Trophoblast cell (in vitro differentiated cells and primary cell): Measurements from ENCODE around the gene SMYD3.

Experiments used
- DNase-seq, 2 donors: peaks; one replicate each; pipeline ENCODE4 v3.0.0-alpha.2; 2016
- H2AFZ ChIP-seq: 2 replicates; pipeline ENCODE4 v1.6.1; 2013; ENCODE audit warnings: low read length, moderate library complexity, mild to moderate bottlenecking; ENCODE audit not compliant: insufficient read depth, poor library complexity
- H2AK5ac ChIP-seq: 2 replicates; pipeline ENCODE4 v1.6.1; 2013; ENCODE audit warnings: mild to moderate bottlenecking, low read length
- H2BK120ac ChIP-seq: 2 replicates; pipeline ENCODE4 v1.6.1; 2013; ENCODE audit warnings: low read length, mild to moderate bottlenecking, moderate library complexity; ENCODE audit not compliant: insufficient read depth, poor library complexity
- H2BK12ac ChIP-seq: 2 replicates; pipeline ENCODE4 v1.6.1; 2013; ENCODE audit warnings: mild to moderate bottlenecking, low read length, moderate library complexity
- H2BK5ac ChIP-seq: 2 replicates; pipeline ENCODE4 v1.6.1; 2013; ENCODE audit warnings: low read length, low read depth, moderate library complexity, mild to moderate bottlenecking; ENCODE audit not compliant: poor library complexity
- H3K14ac ChIP-seq: 2 replicates; pipeline ENCODE4 v1.6.1; 2013; ENCODE audit warnings: mild to moderate bottlenecking, low read length
- H3K18ac ChIP-seq: 2 replicates; pipeline ENCODE4 v1.6.1; 2013; ENCODE audit warnings: mild to moderate bottlenecking, low read length
- H3K23ac ChIP-seq: 2 replicates; pipeline ENCODE4 v1.6.1; 2013; ENCODE audit warnings: low read length
- H3K27ac ChIP-seq: 2 replicates; pipeline ENCODE4 v1.5.1; 2013; ENCODE audit warnings: low read depth, mild to moderate bottlenecking, inconsistent platforms, low read length, moderate library complexity
- H3K27me3 ChIP-seq: 2 replicates; pipeline ENCODE4 v1.6.1; 2013; ENCODE audit warnings: inconsistent platforms, mild to moderate bottlenecking, low read length, moderate library complexity; ENCODE audit not compliant: insufficient read depth
- H3K36me3 ChIP-seq, 2 experiments: 1 replicate in 1 of 2; 2 replicates in 1 of 2; pipeline ENCODE4 v1.6.1; 2013; ENCODE audit warnings: low read length in 2 of 2, mild to moderate bottlenecking in 2 of 2, moderate library complexity in 1 of 2; ENCODE audit not compliant: insufficient read depth in 2 of 2, control insufficient read depth in 1 of 2
- H3K4ac ChIP-seq: 2 replicates; pipeline ENCODE4 v1.6.1; 2013; ENCODE audit warnings: low read depth, mild to moderate bottlenecking, low read length, moderate library complexity
- H3K4me1 ChIP-seq, 2 experiments: 1 replicate in 1 of 2; 2 replicates in 1 of 2; pipeline ENCODE4 v1.6.1; 2013; ENCODE audit warnings: low read length in 2 of 2, mild to moderate bottlenecking in 2 of 2, moderate library complexity in 1 of 2; ENCODE audit not compliant: insufficient read depth in 2 of 2, control insufficient read depth in 1 of 2
- H3K4me2 ChIP-seq: 2 replicates; pipeline ENCODE4 v1.6.1; 2013; ENCODE audit warnings: inconsistent platforms, mild to moderate bottlenecking, low read length, moderate library complexity
- H3K4me3 ChIP-seq: 2 replicates; pipeline ENCODE4 v1.5.1; 2013; ENCODE audit warnings: mild to moderate bottlenecking, low read depth, low read length, inconsistent platforms
- H3K79me1 ChIP-seq: one replicate; pipeline ENCODE4 v1.6.1; 2013; ENCODE audit warnings: low read length
- H3K79me2 ChIP-seq: 2 replicates; pipeline ENCODE4 v1.6.1; 2013; ENCODE audit warnings: low read length, mild to moderate bottlenecking; ENCODE audit not compliant: control insufficient read depth, insufficient read depth, poor library complexity
- H3K9ac ChIP-seq: 2 replicates; pipeline ENCODE4 v1.6.1; 2013; ENCODE audit warnings: mild to moderate bottlenecking, low read length
- H3K9me3 ChIP-seq: 2 replicates; pipeline ENCODE4 v1.6.1; 2013; ENCODE audit warnings: low read depth, mild to moderate bottlenecking, control low read depth, inconsistent platforms, low read length; ENCODE audit not compliant: insufficient read depth
- H4K12ac ChIP-seq: 2 replicates; pipeline ENCODE4 v1.6.1; 2013; ENCODE audit warnings: low read depth, mild to moderate bottlenecking, low read length, moderate library complexity
- H4K8ac ChIP-seq: 2 replicates; pipeline ENCODE4 v1.6.1; 2013; ENCODE audit warnings: low read depth, mild to moderate bottlenecking, low read length, moderate library complexity
- H4K91ac ChIP-seq: one replicate; pipeline ENCODE4 v1.6.1; 2013; ENCODE audit warnings: low read depth, mild to moderate bottlenecking, low read length, moderate library complexity
- WGBS: extraction: QIAGEN DNeasy Blood & Tissue Kit; methylation state at CpG from one replicate; pipeline ENCODE4 v1.1.7; 2013; ENCODE audit warnings: missing lambda C conversion rate; ENCODE audit not compliant: insufficient read length, insufficient coverage; ENCODE audit errors: extremely low coverage; 5-methylcytosine and 5-hydroxymethylcytosine counted together

Gene SMYD3

DNA sequence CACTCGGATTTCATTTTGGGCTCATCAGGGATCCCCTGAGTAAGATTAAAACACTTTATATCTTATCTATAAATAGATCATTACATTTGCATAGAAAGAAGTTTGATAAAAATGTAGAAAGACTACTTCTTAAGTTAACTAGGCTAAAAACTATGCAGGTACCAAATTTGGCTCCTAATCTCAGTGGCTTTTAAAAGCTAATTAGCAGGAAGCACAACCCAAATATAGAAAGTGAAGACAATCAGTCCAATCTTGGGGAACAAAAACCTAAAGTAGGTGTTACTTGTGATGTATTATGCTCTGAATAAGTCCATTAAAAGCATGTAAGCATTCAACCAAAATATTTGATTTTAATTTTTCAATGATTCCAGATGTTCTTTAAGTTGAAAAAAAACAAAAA is 35.4 kb downstream of the SMYD3 start:
- H3K4me3 ChIP-seq = no peak overlapping the region
- no peak overlapping the region for H3K23ac ChIP-seq
- no peak overlapping the region for H3K4me2 ChIP-seq
- H3K9ac ChIP-seq = no peak overlapping the region
- no peak overlapping the region for H2BK12ac ChIP-seq
- no peaks in the 10 kb centered on the region for H3K36me3 ChIP-seq
- H2BK120ac ChIP-seq = no peak overlapping the region
- H3K27ac ChIP-seq = no peak overlapping the region
- no peak overlapping the region for H3K14ac ChIP-seq
- no peaks in the 10 kb centered on the region for H3K9me3 ChIP-seq
- no peak overlapping the region for H2BK5ac ChIP-seq
- H4K12ac ChIP-seq = no peak overlapping the region
- WGBS = no CpG with 5 or more reads among the region's 1 CpG
- no peak overlapping the region for H3K4ac ChIP-seq
- no peak overlapping the region for H2AK5ac ChIP-seq
- no peak overlapping the region for H4K91ac ChIP-seq
- H3K79me1 ChIP-seq = no peaks in the 10 kb centered on the region
- no peak for DNase-seq
- no peak overlapping the region for H4K8ac ChIP-seq
- no peak overlapping the region for H2AFZ ChIP-seq
- H3K18ac ChIP-seq = no peak overlapping the region
- no peaks in the 10 kb centered on the region for H3K27me3 ChIP-seq
- no peaks in the 10 kb centered on the region for H3K4me1 ChIP-seq
- H3K79me2 ChIP-seq = no peaks in the 10 kb centered on the region

DNA sequence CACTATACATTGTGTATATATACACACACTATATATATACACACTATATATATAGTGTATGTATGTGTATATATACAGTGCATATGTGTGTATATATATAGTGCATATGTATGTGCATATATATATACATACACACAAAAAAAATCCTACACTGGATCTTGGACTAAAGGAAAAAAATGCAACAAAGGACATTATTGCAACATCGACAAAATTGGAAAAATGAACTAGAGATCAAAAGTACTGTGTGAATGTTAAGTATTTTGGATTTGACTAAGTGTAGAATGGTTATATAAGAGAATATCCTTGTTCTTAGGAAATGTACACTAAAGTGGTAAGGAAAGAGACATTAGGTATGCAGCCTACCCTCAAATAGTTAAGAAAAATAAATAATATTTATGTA is 36.5 kb downstream of the SMYD3 start:
- Histone ChIP-seq H3K79me1 (no peaks in the 10 kb centered on the region), H4K8ac (no peak overlapping the region), H3K36me3 (no peaks in the 10 kb centered on the region), H2BK120ac (no peak overlapping the region), H3K23ac (no peak overlapping the region), H2AK5ac (no peak overlapping the region), H3K4me1 (no peaks in the 10 kb centered on the region), H4K91ac (no peak overlapping the region), H3K9ac (no peak overlapping the region), H2AFZ (no peak overlapping the region), H3K9me3 (no peaks in the 10 kb centered on the region), H3K4me2 (no peak overlapping the region), H2BK5ac (no peak overlapping the region), H3K4ac (no peak overlapping the region), H3K18ac (no peak overlapping the region), H3K79me2 (no peaks in the 10 kb centered on the region), H3K14ac (no peak overlapping the region), H3K27ac (no peak overlapping the region), H4K12ac (no peak overlapping the region), H3K27me3 (no peaks in the 10 kb centered on the region), H2BK12ac (no peak overlapping the region), H3K4me3 (no peak overlapping the region)
- WGBS = no CpG with 5 or more reads among the region's 1 CpG
- DNase-seq = no peak

DNA sequence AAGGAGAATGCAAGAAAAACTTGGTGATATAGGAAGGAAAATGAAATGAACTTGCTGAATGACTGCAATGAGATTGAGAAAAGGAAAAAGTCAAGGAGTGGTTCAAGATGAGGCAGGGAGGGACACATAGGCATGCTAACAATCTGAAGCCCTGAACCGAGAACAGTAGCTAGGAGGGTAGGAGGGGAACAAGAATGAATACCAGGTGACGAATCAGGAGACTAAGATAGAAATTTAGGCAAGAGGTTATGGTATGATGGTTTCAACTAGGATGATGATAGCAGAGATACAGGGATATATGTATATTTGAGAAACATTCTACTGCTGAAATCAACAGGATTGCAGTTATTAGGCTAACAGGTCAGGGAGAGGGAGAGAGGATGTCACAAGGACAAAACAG is 44.1 kb downstream of the SMYD3 start:
- Histone ChIP-seq H3K4me1 (no peaks in the 10 kb centered on the region), H4K12ac (no peak overlapping the region), H3K4me2 (no peak overlapping the region), H3K23ac (no peak overlapping the region), H3K79me2 (no peaks in the 10 kb centered on the region), H3K18ac (no peak overlapping the region), H2BK120ac (no peak overlapping the region), H3K4me3 (no peak overlapping the region), H3K4ac (no peak overlapping the region), H3K14ac (no peak overlapping the region), H2AK5ac (no peak overlapping the region), H3K79me1 (no peaks in the 10 kb centered on the region), H4K91ac (no peak overlapping the region), H3K36me3 (no peaks in the 10 kb centered on the region), H3K27ac (no peak overlapping the region), H2AFZ (no peak overlapping the region), H3K27me3 (no peaks in the 10 kb centered on the region), H3K9me3 (no peaks in the 10 kb centered on the region), H2BK12ac (no peak overlapping the region), H4K8ac (no peak overlapping the region), H2BK5ac (no peak overlapping the region), H3K9ac (no peak overlapping the region)
- peak in 1 of 2 donors; percentile 70 for DNase-seq
- WGBS = no CpG with 5 or more reads among the region's 2 CpGs

DNA sequence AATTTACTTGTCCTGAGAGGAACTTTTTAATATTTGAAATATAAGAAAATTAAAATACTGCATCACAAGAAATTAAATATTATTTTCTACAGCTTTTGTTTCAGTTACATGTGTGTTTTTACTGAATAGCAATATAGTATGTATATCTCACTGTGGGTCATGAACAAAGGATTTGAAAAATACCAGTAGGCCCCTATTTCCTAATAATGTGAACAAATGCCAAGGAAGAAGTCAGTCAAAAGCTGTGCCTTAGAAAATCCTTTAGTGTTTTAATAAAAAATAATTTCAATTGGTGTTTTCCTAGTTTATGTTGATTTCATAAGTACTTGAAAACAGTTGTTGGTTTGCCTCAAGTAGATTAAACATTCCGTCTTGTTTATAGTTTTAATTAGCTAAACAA is 46.7 kb downstream of the SMYD3 start:
- Histone ChIP-seq H3K18ac (no peak overlapping the region), H4K12ac (no peak overlapping the region), H2AK5ac (no peak overlapping the region), H3K4me1 (peaks cover 0 to 3% of the 10 kb centered on the region in 2 experiments), H3K79me2 (no peaks in the 10 kb centered on the region), H3K14ac (no peak overlapping the region), H3K79me1 (no peaks in the 10 kb centered on the region), H4K8ac (no peak overlapping the region), H3K9me3 (no peaks in the 10 kb centered on the region), H3K9ac (no peak overlapping the region), H2BK5ac (no peak overlapping the region), H2AFZ (no peak overlapping the region), H3K27me3 (no peaks in the 10 kb centered on the region), H4K91ac (no peak overlapping the region), H3K23ac (no peak overlapping the region), H3K27ac (no peak overlapping the region), H2BK12ac (no peak overlapping the region), H2BK120ac (no peak overlapping the region), H3K4me2 (no peak overlapping the region), H3K4me3 (no peak overlapping the region), H3K4ac (no peak overlapping the region), H3K36me3 (no peaks in the 10 kb centered on the region)
- WGBS = no CpG with 5 or more reads among the region's 1 CpG
- no peak for DNase-seq
